Natural killer cell (primary cell): ENCODE measurements around the gene HSPG2. TPM values are rescaled to one million over a fixed set of nuclear protein-coding genes. Genes with fewer than 3 reads are reported as not detected.

ENCODE experiments used
- ATAC-seq, 3 donors: fragments of 150-1000 bp in 2 of 3; fragments of 200-7000 bp in 1 of 3; cut with Tn5 transposase; 1 replicate in 1 of 3; 2 replicates in 2 of 3; pipeline ENCODE4 v1.10.0; 2021; ENCODE audit warnings: mild to moderate bottlenecking in 2 of 3, moderate library complexity in 2 of 3
- DNase-seq, 2 donors: peaks; one replicate each; pipeline versions ENCODE4 v3.0.0 to v3.0.0-alpha.2; 2013 to 2021; ENCODE audit warnings: mixed read lengths in 1 of 2
- H3K27ac ChIP-seq: one replicate; pipeline ENCODE4 v1.5.1; 2013; ENCODE audit warnings: mild to moderate bottlenecking, low read length
- H3K27me3 ChIP-seq: one replicate; pipeline ENCODE4 v1.6.1; 2013; ENCODE audit warnings: low read length; ENCODE audit not compliant: control insufficient read depth, insufficient read depth
- H3K36me3 ChIP-seq: one replicate; pipeline ENCODE4 v1.6.1; 2013; ENCODE audit warnings: low read length; ENCODE audit not compliant: control insufficient read depth, insufficient read depth
- H3K4me1 ChIP-seq: one replicate; pipeline ENCODE4 v1.6.1; 2013; ENCODE audit warnings: low read length; ENCODE audit not compliant: control insufficient read depth, insufficient read depth
- H3K4me3 ChIP-seq: one replicate; pipeline ENCODE4 v1.5.1; 2013; ENCODE audit warnings: low read length
- H3K9me3 ChIP-seq: one replicate; pipeline ENCODE4 v1.6.1; 2013; ENCODE audit warnings: low read length; ENCODE audit not compliant: control insufficient read depth, insufficient read depth
- H3K27ac Mint-ChIP-seq, 2 donors: one replicate each; pipeline ENCODE4 v1.8.0; 2022; ENCODE audit warnings: mild to moderate bottlenecking in 2 of 2, mixed read lengths in 2 of 2, moderate library complexity in 1 of 2
- H3K27me3 Mint-ChIP-seq, 2 donors: one replicate each; pipeline ENCODE4 v1.8.0; 2022; ENCODE audit warnings: low read depth in 2 of 2, mixed read lengths in 2 of 2
- H3K36me3 Mint-ChIP-seq: one replicate; pipeline ENCODE4 v1.8.0; 2022; ENCODE audit warnings: mixed read lengths
- H3K4me1 Mint-ChIP-seq, 2 donors: one replicate each; pipeline ENCODE4 v1.8.0; 2022; ENCODE audit warnings: mixed read lengths in 2 of 2
- H3K4me3 Mint-ChIP-seq: one replicate; pipeline ENCODE4 v1.8.0; 2022; ENCODE audit warnings: mild to moderate bottlenecking, moderate library complexity, mixed read lengths
- H3K9me3 Mint-ChIP-seq, 2 donors: one replicate each; pipeline ENCODE4 v1.8.0; 2022; ENCODE audit warnings: mixed read lengths in 2 of 2
- CTCF ChIP-seq: fragments of 200-600 bp; IDR thresholded peaks from one replicate; pipeline ENCODE4 v1.8.0; 2022; ENCODE audit warnings: antibody characterized with exemption
- WGBS: methylation state at CpG from one replicate; pipeline ENCODE4 v1.1.7; 2013; ENCODE audit warnings: missing lambda C conversion rate; ENCODE audit not compliant: insufficient coverage; 5-methylcytosine and 5-hydroxymethylcytosine counted together
- intact Hi-C: fragments of 100-400 bp; cut with micrococcal nuclease; formaldehyde crosslinking; loops from one replicate; pipeline ENCODE4 v1.14.2; 2022
- total RNA-seq, 4 donors: library from RNA; stranded (reverse); fragments of 120-200 nt in 1 of 4; gene quantifications; one replicate each; pipeline versions ENCODE4 v1.2.3 to v1.2.4, GENCODE V29; 2013 to 2022

The HSPG2 gene
- total RNA-seq, 3 donors from 2014 or later (not counting 1 experiment from before 2014, with no cell fraction given): 0.54 to 0.93 (median 0.90) TPM

- TF ChIP-seq CTCF: no peak
- H3K4me1 ChIP-seq: no peaks in the 10 kb centered on the region
- H3K9me3 ChIP-seq: no peaks in the 10 kb centered on the region
- H3K27ac ChIP-seq: no peak overlapping the region
- no peaks in the 10 kb centered on the region for H3K36me3 ChIP-seq
- no peaks in the 10 kb centered on the region for H3K36me3 Mint-ChIP-seq
- H3K4me1 Mint-ChIP-seq: no peaks in the 10 kb centered on the region
- no peak overlapping the region for H3K27ac Mint-ChIP-seq
- intact Hi-C loops: no loop called here
- H3K4me3 ChIP-seq: no peak overlapping the region
- H3K9me3 Mint-ChIP-seq: no peaks in the 10 kb centered on the region
- WGBS: 92% methylated on average over 7 of the region's 8 CpGs
- no peak for ATAC-seq
- no peak for DNase-seq
- H3K4me3 Mint-ChIP-seq: no peak overlapping the region
- H3K27me3 ChIP-seq: no peaks in the 10 kb centered on the region
- H3K27me3 Mint-ChIP-seq: peaks cover 0 to 2% of the 10 kb centered on the region in 2 donors
Measured at GRCh38 chr1:21873174-21873573, 63.9 kb downstream of the HSPG2 start.

GRCh38 chr1:21872445-21873079 lies 64.5 kb downstream of the HSPG2 start:
- Mint-ChIP-seq H3K36me3 (no peaks in the 10 kb centered on the region), H3K4me1 (no peaks in the 10 kb centered on the region), H3K4me3 (no peak overlapping the region), H3K27me3 (peaks cover 0 to 2% of the 10 kb centered on the region in 2 donors), H3K27ac (no peak overlapping the region), H3K9me3 (no peaks in the 10 kb centered on the region)
- intact Hi-C loops: no loop called here
- H3K9me3 ChIP-seq: no peaks in the 10 kb centered on the region
- no peaks in the 10 kb centered on the region for H3K4me1 ChIP-seq
- H3K4me3 ChIP-seq: no peak overlapping the region
- WGBS: 92% methylated on average over 17 of the region's 17 CpGs
- no peak for DNase-seq
- no peak overlapping the region for H3K27ac ChIP-seq
- no peaks in the 10 kb centered on the region for H3K36me3 ChIP-seq
- H3K27me3 ChIP-seq: no peaks in the 10 kb centered on the region
- TF ChIP-seq CTCF: no peak
- no peak for ATAC-seq

- Histone ChIP-seq H3K27ac (no peak overlapping the region), H3K4me1 (no peaks in the 10 kb centered on the region), H3K36me3 (no peaks in the 10 kb centered on the region), H3K4me3 (no peak overlapping the region), H3K27me3 (no peaks in the 10 kb centered on the region), H3K9me3 (no peaks in the 10 kb centered on the region)
- no peak for ATAC-seq
- Mint-ChIP-seq H3K36me3 (no peaks in the 10 kb centered on the region), H3K4me1 (no peaks in the 10 kb centered on the region), H3K9me3 (no peaks in the 10 kb centered on the region), H3K27me3 (peaks cover 0 to 2% of the 10 kb centered on the region in 2 donors), H3K27ac (no peak overlapping the region), H3K4me3 (no peak overlapping the region)
- no peak for TF ChIP-seq CTCF
- intact Hi-C loops: no loop called here
- DNase-seq: no peak
- 56% methylated on average over 13 of the region's 13 CpGs for WGBS
Measured at GRCh38 chr1:21871943-21872342, 65.2 kb downstream of the HSPG2 start.

DNA sequence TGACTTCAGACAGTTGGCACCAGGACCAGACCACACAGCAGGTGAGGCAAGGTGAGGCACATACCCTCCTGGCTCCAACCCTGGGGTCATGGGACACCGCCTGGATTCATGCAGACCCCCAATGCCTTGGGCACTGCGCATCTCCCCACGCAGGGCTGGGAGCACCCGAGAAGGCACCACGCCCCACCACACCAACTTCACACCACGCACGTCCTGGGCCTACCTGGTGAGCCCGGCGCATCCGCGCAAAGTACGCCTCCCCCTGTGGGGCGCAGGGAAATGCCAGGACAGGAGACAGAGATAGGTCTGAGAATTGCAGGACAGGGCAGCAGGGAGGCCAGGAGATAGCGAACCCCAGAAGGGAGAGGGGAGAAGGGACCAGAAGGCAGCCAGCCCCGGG lies 66.5 kb downstream of the HSPG2 start:
- peaks cover 8% of the 10 kb centered on the region for H3K4me1 ChIP-seq
- H3K9me3 ChIP-seq: no peaks in the 10 kb centered on the region
- intact Hi-C loops: no loop called here
- Mint-ChIP-seq H3K4me1 (no peaks in the 10 kb centered on the region), H3K36me3 (no peaks in the 10 kb centered on the region), H3K27me3 (peaks cover 0 to 2% of the 10 kb centered on the region in 2 donors), H3K4me3 (no peak overlapping the region), H3K9me3 (no peaks in the 10 kb centered on the region), H3K27ac (no peak overlapping the region)
- H3K36me3 ChIP-seq: no peaks in the 10 kb centered on the region
- no peak overlapping the region for H3K4me3 ChIP-seq
- DNase-seq: no peak
- H3K27ac ChIP-seq: no peak overlapping the region
- TF ChIP-seq CTCF: no peak
- WGBS: 96% methylated on average over 15 of the region's 15 CpGs
- no peaks in the 10 kb centered on the region for H3K27me3 ChIP-seq
- no peak for ATAC-seq
